GM12891 (cell line): ENCODE results near the gene NUDT19.
"Not testable (repeated sequence)": the region's sequence is repeated elsewhere in the genome, so short reads cannot be mapped to it uniquely, and the experiment has no call there.

Experiments used
- PAX5 ChIP-seq: IDR thresholded peaks from 2 replicates; pipeline ENCODE4 v1.6.1; 2011; ENCODE audit warnings: low read length, moderate library complexity, mild to moderate bottlenecking; ENCODE audit not compliant: insufficient read depth, severe bottlenecking
- POLR2A ChIP-seq: IDR thresholded peaks from 2 replicates; pipeline ENCODE4 v1.6.1; 2011; ENCODE audit warnings: low read depth, low read length, control low read depth
- POLR2AphosphoS5 ChIP-seq: IDR thresholded peaks from 2 replicates; pipeline ENCODE4 v1.6.1; 2011; ENCODE audit warnings: low read depth, low read length, control low read depth
- POU2F2 ChIP-seq: IDR thresholded peaks from 2 replicates; pipeline ENCODE4 v1.6.1; 2011; ENCODE audit warnings: low read depth, mild to moderate bottlenecking, control low read depth, low read length, moderate library complexity
- SPI1 ChIP-seq: IDR thresholded peaks from 2 replicates; pipeline ENCODE4 v1.6.1; 2011; ENCODE audit warnings: low read depth, low read length, control low read depth
- TAF1 ChIP-seq: IDR thresholded peaks from 2 replicates; pipeline ENCODE4 v1.6.1; 2011; ENCODE audit warnings: low read depth, low read length, control low read depth

- TF ChIP-seq POLR2A, POLR2AphosphoS5, PAX5, TAF1, POU2F2, SPI1: not testable (repeated sequence)
Measured at GRCh38 chr19:32746631-32747196, 55.1 kb downstream of the NUDT19 start.
